PFSK-1 (cell line): ENCODE measurements around the gene EIPR1.

Experiments used
- FOXP2 ChIP-seq: optimal IDR thresholded peaks from 2 replicates; pipeline ENCODE3; 2011; ENCODE audit warnings: borderline replicate concordance, control low read depth, inconsistent platforms; ENCODE audit not compliant: insufficient read depth; ENCODE audit errors: extremely low read length, extremely low read depth
- POLR2AphosphoS5 ChIP-seq: IDR thresholded peaks from 2 replicates; pipeline ENCODE4 v1.6.1; 2012; ENCODE audit warnings: low read depth, mild to moderate bottlenecking, control low read depth, low read length, moderate library complexity
- SIN3A ChIP-seq: IDR thresholded peaks from 2 replicates; pipeline ENCODE4 v1.6.1; 2012; ENCODE audit warnings: mild to moderate bottlenecking, low read length, moderate library complexity, borderline replicate concordance; ENCODE audit not compliant: insufficient read depth
- TAF1 ChIP-seq: IDR thresholded peaks from 2 replicates; pipeline ENCODE4 v1.6.1; 2012; ENCODE audit warnings: low read length, control low read depth, borderline replicate concordance; ENCODE audit not compliant: insufficient read depth

GRCh38 chr2:3253913-3254441 is 123.6 kb downstream of the EIPR1 start:
- TF ChIP-seq SIN3A, result no peak
- TF ChIP-seq POLR2AphosphoS5, result no peak
- no peak for TF ChIP-seq TAF1
- no peak for TF ChIP-seq FOXP2
